ENCODE results near the gene HEATR3. TPM values are rescaled to one million over a fixed set of nuclear protein-coding genes. Genes with fewer than 3 reads are reported as not detected.
A peak's percentile ranks its signal among the peaks of the same experiment; 100 is the strongest.

The HEATR3 gene
- total and polyA plus RNA-seq, 2 of the 8 experiments (the other 6 are each of a cell fraction or from before 2014, with no cell fraction given) = 13.0 to 29.2 TPM

DNA sequence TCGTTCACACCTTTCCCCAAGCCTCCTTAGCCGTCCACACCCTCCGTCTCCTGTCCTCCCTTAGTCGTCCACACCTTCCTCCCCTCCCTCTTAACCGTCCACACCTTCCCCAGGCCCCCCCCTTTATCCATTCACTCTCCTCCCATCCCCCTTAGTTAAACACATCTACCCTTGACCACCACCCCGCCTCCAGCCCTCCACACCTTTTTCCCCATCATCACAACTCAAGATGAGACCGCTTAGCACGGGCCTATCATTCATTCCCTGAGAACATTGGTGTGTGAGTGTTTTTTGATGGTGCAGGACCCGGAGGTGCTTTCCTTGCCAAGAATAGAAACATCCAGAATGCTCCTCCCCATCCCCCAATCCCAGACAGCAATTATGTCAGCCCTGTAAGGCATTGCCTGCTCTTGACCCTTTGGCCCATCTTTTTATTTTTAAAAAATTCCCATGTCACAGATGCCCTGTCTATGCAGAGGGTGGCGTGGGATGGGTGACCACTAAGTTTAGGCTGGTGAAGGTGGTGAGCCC, 88.7 kb downstream of the HEATR3 start:
- 0 out of 2 replicates have a peak overlapping the region, but pooled peaks have one; percentile 52 for H4K8ac ChIP-seq (ENCODE audit: extremely low read depth, insufficient read depth, low read length)
- H3K56ac ChIP-seq (replicated peaks; ENCODE audit: insufficient read length, low read depth, low read length) = no peak overlapping the region
- H2BK15ac ChIP-seq (ENCODE audit: low read length) = no peak overlapping the region
- H3K14ac ChIP-seq (ENCODE audit: insufficient read length) = no peak overlapping the region
- H3K36me3 ChIP-seq (ENCODE audit: control insufficient read depth in 2 of 4, insufficient read depth in 4 of 4, low read length in 3 of 4) = no peaks in the 10 kb centered on the region
- ChIA-PET CTCF (ENCODE audit: partially characterized antibody) (interaction anchor here (0.8 kb wide), 1 partner anchor 56 kb away, joined by 3 read pairs; no protein-coding TSS in a partner anchor), POLR2A (ENCODE audit: partially characterized antibody) (no interaction called here)
- WGBS, 2 experiments (ENCODE audit: extremely low coverage in 1 of 2, insufficient coverage in 1 of 2, insufficient read length in 1 of 2, insufficient replicate concordance in 2 of 2, low coverage in 1 of 2, low lambda C conversion rate in 2 of 2, missing lambda C conversion rate in 1 of 2) = 50% methylated on average over 5 of the region's 10 CpGs; no CpG with 5 or more reads in 1 of the 2 experiments
- H2AFZ ChIP-seq (ENCODE audit: low read length) = no peak overlapping the region
- TF ChIP-seq ASH2L (IDR thresholded peaks at IDR 0.05; ENCODE audit: low read length) = peak; percentile 19
- TF ChIP-seq CHD1 (IDR thresholded peaks at IDR 0.05; ENCODE audit: low read depth, low read length) = no peak
- TF ChIP-seq POLR2A (IDR thresholded peaks at IDR 0.05; ENCODE audit: control extremely low read depth in 1 of 2, low read depth in 2 of 2, low read length in 2 of 2) = 0 out of 3 replicates have a peak, but pooled peaks of 1 of the 2 experiments have one; percentile 9
- H3K23ac ChIP-seq (ENCODE audit: insufficient read length) = no peak overlapping the region
- no peak overlapping the region for H2BK20ac ChIP-seq (ENCODE audit: low read length)
- H4K91ac ChIP-seq (replicated peaks; ENCODE audit: insufficient read length, low read length) = no peak overlapping the region
- H3K4me2 ChIP-seq (ENCODE audit: insufficient read depth in 1 of 2, low read depth in 2 of 2, low read length in 2 of 2) = peak overlapping the region; percentile 90 to 98
- H4K5ac ChIP-seq (ENCODE audit: insufficient read length, low read depth, low read length) = no peak overlapping the region
- H3K9me3 ChIP-seq (ENCODE audit: insufficient read depth in 2 of 2, low read depth in 1 of 2, low read length in 1 of 2) = no peaks in the 10 kb centered on the region
- H3K23me2 ChIP-seq (ENCODE audit: low read depth, low read length) = peaks cover 14% of the 10 kb centered on the region
- peaks cover 6 to 54% of the 10 kb centered on the region in 2 experiments for H3K79me2 ChIP-seq (ENCODE audit: control insufficient read depth in 1 of 2, insufficient read depth in 2 of 2, low read length in 2 of 2)
- peaks cover 13 to 14% of the 10 kb centered on the region in 2 experiments for H4K20me1 ChIP-seq (replicated peaks in 1 of 2; ENCODE audit: control insufficient read depth in 1 of 2, insufficient read depth in 2 of 2, low read length in 2 of 2)
- no peak overlapping the region for H2BK12ac ChIP-seq (ENCODE audit: low read depth, low read length)
- H3K9ac ChIP-seq (replicated peaks in 1 of 4; ENCODE audit: extremely low read depth in 1 of 4, low read depth in 3 of 4, low read length in 3 of 4) = peak overlapping the region in 3 of 4 experiments; percentile 42 to 61 (median 52); a peak in 4 of 7 replicates
- H3K4ac ChIP-seq (replicated peaks; ENCODE audit: insufficient read length, low read depth, low read length) = no peak overlapping the region
- peak overlapping the region; percentile 60; the same call in 1 of the 2 replicates for H3K18ac ChIP-seq (ENCODE audit: extremely low read depth, low read length)
- H3K79me1 ChIP-seq (ENCODE audit: low read depth, low read length) = peaks cover 10% of the 10 kb centered on the region
- peaks cover 0 to 9% (median 7%) of the 10 kb centered on the region in 4 experiments; a peak in 5 of 7 replicates for H3K4me1 ChIP-seq (replicated peaks in 1 of 4; ENCODE audit: control insufficient read depth in 3 of 4, insufficient read depth in 4 of 4, low read length in 3 of 4)
- FAIRE-seq = no peak
- H3K4me3 ChIP-seq (ENCODE audit: extremely low read depth in 1 of 4, insufficient read depth in 2 of 4, low read depth in 3 of 4, low read length in 4 of 4) = peak overlapping the region; percentile 70 to 99 (median 75)
- no peaks in the 10 kb centered on the region for H3K27me3 ChIP-seq (replicated peaks in 1 of 4; ENCODE audit: control insufficient read depth in 3 of 4, extremely low read depth in 1 of 4, insufficient read depth in 3 of 4, low read length in 3 of 4)
- H3K27ac ChIP-seq (ENCODE audit: low read depth, low read length) = no peak overlapping the region
- no peak for DNase-seq (ENCODE audit: low read depth in 1 of 2, low spot score in 2 of 2)
- H2BK120ac ChIP-seq (replicated peaks; ENCODE audit: low read depth, low read length) = no peak overlapping the region
- no peak overlapping the region for H2BK5ac ChIP-seq (ENCODE audit: low read depth, low read length)
- H2AK5ac ChIP-seq (ENCODE audit: low read depth, low read length) = no peak overlapping the region
